Heart right ventricle (tissue), 16 donors: ENCODE data around the gene OPN1SW. TPM values are rescaled to one million over a fixed set of nuclear protein-coding genes. Genes with fewer than 3 reads are reported as not detected.

Experiments
- ATAC-seq, 8 donors: fragments of 200-7000 bp; cut with Tn5 transposase; one replicate each; pipeline ENCODE4 v1.9.1; 2020; ENCODE audit warnings: mild to moderate bottlenecking in 8 of 8, moderate library complexity in 8 of 8, moderate number of reproducible peaks in 1 of 8
- DNase-seq, 2 donors: peaks; one replicate each; pipeline ENCODE4 v3.0.0-alpha.2; 2020
- H3K27ac ChIP-seq, 10 donors: fragments of 200-600 bp; sonication (generic) in 2 of 10; one replicate each; pipeline versions ENCODE4 v1.5.0 to v1.8.0; 2020 to 2022; ENCODE audit warnings: mild to moderate bottlenecking in 3 of 10
- H3K27me3 ChIP-seq, 7 donors: fragments of 200-600 bp; one replicate each; pipeline ENCODE4 v1.8.0; 2021 to 2022; ENCODE audit warnings: mild to moderate bottlenecking in 2 of 7
- H3K36me3 ChIP-seq, 9 donors: fragments of 200-600 bp; sonication (generic) in 1 of 9; one replicate each; pipeline versions ENCODE4 v1.5.0 to v1.8.0; 2020 to 2022; ENCODE audit warnings: mild to moderate bottlenecking in 2 of 9
- H3K4me1 ChIP-seq, 9 donors: fragments of 200-600 bp; sonication (generic) in 1 of 9; one replicate each; pipeline versions ENCODE4 v1.5.0 to v1.8.0; 2020 to 2022; ENCODE audit warnings: mild to moderate bottlenecking in 4 of 9
- H3K4me3 ChIP-seq, 10 donors: fragments of 200-600 bp; sonication (generic) in 2 of 10; one replicate each; pipeline versions ENCODE4 v1.5.0 to v1.8.0; 2020 to 2022; ENCODE audit warnings: mild to moderate bottlenecking in 7 of 10, moderate library complexity in 2 of 10
- H3K9me3 ChIP-seq, 11 donors: fragments of 200-600 bp in 10 of 11; sonication (generic) in 2 of 11; one replicate each; pipeline versions ENCODE4 v1.5.0 to v1.8.0; 2013 to 2022; ENCODE audit warnings: mild to moderate bottlenecking in 2 of 11, control low read depth in 1 of 11, moderate library complexity in 1 of 11
- CTCF ChIP-seq, 9 donors: fragments of 200-600 bp; sonication (generic) in 2 of 9; IDR thresholded peaks; one replicate each; pipeline versions ENCODE4 v1.5.0 to v1.8.0; 2021 to 2022; ENCODE audit warnings: antibody characterized with exemption in 9 of 9, mild to moderate bottlenecking in 5 of 9, moderate library complexity in 1 of 9
- WGBS, 2 donors: extraction: QIAGEN DNeasy Blood & Tissue Kit; methylation state at CpG; one replicate each; pipeline ENCODE4 v1.1.7; 2013; ENCODE audit warnings: inconsistent platforms in 1 of 2; 5-methylcytosine and 5-hydroxymethylcytosine counted together
- intact Hi-C, 10 donors: fragments of 100-400 bp; cut with DNase I; formaldehyde crosslinking; loops; one replicate each; pipeline versions ENCODE4 v1.11.1 to v1.14.2; 2022
- polyA plus RNA-seq, 2 donors: library from polyadenylated mRNA; stranded (reverse); fragments of 200-250 nt; gene quantifications; one replicate each; pipeline ENCODE4 v1.2.3, GENCODE V29; 2013
- total RNA-seq, 10 donors: library from RNA; stranded (reverse); fragmentation: NEBNext Ultra II Directional in 3 of 10; extraction: Animal tissue kit (Norgen Biotek cat#: 25700) in 3 of 10; gene quantifications; one replicate each; pipeline versions ENCODE4 v1.2.1 to v1.2.4, GENCODE V29; 2021 to 2023
- donor health status: Arrhythmogenic right ventricular cardiomyopathy.
- donor health status: ischemic (EF 13 %, LVEDD 7.1; RV severe dilation, severe dysfunction).
- donor health status: healthy with polysubstance abuse.
- donor health status: DM: no; HTN: yes; CAD: no.
- donor health status: DM: no; HTN: no; CAD: no.
- donor health status: ischemic (EF 25% LVEDD 6.9; RV normal size, moderate dysfunction).
- donor health status: ischemic (EF 25% LVEDD 5.7; RV mildly dilated, moderate dysfunction).
- donor health status: healthy.
- donor health status: DM: yes; HTN: yes; CAD: no.
- donor health status: Ischemic cardiomyopathy.
- donor health status: ischemic (EF 35%, LVEDD 5.7; RV mildly dilated, moderate dysfunction).
- donor health status: nonischemic (EF 11% LVEDD 7.7; RV severe dilation, severe dysfunction).
- donor health status: DM: yes; HTN: yes; CAD: no.
- donor health status: PGD.
- donor health status: ischemic (EF 29% LVEDD 5.4; RV normal size, mild dysfunction).
- donor health status: nonischemic (EF 23%, LVEDD 6.1; RV moderate dilation, normal function).

Gene OPN1SW
- total and polyA plus RNA-seq, 12 donors: not detected

- Histone ChIP-seq H3K36me3 (peaks cover 0 to 7% (median 0%) of the 10 kb centered on the region in 9 donors), H3K27me3 (no peaks in the 10 kb centered on the region), H3K4me1 (peaks cover 0 to 15% (median 10%) of the 10 kb centered on the region in 9 donors), H3K9me3 (no peaks in the 10 kb centered on the region), H3K27ac (no peak overlapping the region), H3K4me3 (no peak overlapping the region)
- DNase-seq (no peak), ATAC-seq (no peak)
- intact Hi-C loops: no loop called here
- no peak for TF ChIP-seq CTCF (IDR thresholded peaks at IDR 0.05)
- 88 to 91% methylated on average over 6 of the region's 6 CpGs for WGBS, 2 donors
Measured at GRCh38 chr7:128814499-128814898, 38.9 kb upstream of the OPN1SW start.

DNA sequence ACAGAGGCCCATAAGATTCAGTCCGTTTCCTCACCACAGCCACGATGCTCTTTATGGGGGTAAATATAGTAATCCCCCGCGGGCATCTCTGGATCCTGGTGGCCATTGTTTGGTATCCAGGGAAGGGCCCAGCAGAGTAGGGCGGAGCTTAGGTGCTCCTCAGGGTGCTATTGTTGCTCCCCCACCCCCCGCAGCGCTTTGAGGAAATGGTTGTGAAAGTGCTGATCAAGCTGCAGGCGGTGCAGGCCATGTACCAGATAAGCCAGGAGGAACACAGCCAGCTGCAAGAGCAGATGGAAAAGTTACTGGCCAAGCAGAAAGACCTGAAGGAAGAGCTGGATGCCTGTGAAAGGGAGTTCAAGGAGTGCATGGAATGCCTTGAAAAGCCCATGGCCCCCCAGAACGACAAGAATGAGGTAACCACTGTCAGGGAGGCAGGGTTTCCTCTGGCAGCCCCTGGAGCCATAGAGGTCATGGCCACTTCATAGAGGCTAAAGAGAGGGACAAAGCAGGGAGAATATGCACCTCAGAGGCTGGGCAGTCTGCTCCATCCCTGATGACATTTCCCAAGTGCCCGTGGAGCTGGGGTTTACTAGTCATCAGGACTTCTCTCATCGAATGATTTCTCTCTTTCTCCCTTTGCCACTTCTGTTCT, 37.0 kb upstream of the OPN1SW start:
- intact Hi-C loops: no loop called here

DNA sequence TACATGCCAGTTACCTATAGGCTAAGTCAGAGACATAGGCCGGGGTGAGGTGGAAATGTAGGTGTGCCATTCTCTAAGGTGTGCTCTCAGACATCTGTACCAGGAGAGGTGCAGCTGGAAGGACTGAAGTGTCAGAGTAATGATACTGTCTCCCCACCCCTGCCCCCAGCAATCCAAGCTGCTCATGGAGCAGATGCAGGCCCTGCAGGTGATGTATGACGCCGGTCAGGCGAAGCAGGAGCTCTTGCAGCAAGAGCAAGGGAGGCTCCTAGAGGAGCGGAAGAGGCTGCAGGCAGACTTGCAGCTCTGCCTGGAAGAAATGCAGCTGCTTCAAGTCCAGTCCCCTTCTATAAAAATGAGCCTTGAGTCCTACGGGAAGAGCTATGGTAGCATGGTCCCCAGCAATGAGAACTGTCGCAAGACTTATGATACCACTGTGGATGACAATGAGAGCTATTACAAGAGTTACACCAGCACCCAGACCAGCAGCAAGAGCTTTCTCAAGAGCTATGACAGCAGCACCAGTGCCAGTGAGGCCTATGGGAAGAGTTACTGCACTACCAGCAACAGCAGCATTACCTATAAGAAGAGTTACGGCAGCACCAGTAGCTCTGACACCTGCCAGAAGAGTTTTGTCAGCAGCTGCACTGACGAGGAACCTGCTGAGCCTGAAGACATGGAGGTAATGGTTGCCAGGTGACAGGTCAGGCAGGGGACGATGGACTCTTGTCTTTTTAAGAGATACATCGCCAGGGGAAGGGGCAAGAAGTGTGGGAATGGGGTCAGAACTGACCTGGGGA, 36.2 kb upstream of the OPN1SW start:
- DNase-seq: no peak
- peaks cover 0 to 15% (median 10%) of the 10 kb centered on the region in 9 donors for H3K4me1 ChIP-seq
- no peaks in the 10 kb centered on the region for H3K9me3 ChIP-seq
- H3K27ac ChIP-seq: no peak overlapping the region
- H3K36me3 ChIP-seq: peaks cover 0 to 7% (median 0%) of the 10 kb centered on the region in 9 donors
- no peak for TF ChIP-seq CTCF (IDR thresholded peaks at IDR 0.05)
- no peak overlapping the region for H3K4me3 ChIP-seq
- H3K27me3 ChIP-seq: no peaks in the 10 kb centered on the region
- WGBS, 2 donors: 96 to 97% methylated on average over 11 of the region's 11 CpGs
- intact Hi-C loops: no loop called here
- no peak for ATAC-seq

More for the DNA sequence above, 37.0 kb upstream of the OPN1SW start:
- WGBS, 2 donors: 44 to 45% methylated on average over 11 of the region's 11 CpGs
- no peak overlapping the region for H3K4me3 ChIP-seq
- H3K9me3 ChIP-seq: no peaks in the 10 kb centered on the region
- no peaks in the 10 kb centered on the region for H3K27me3 ChIP-seq
- no peak for TF ChIP-seq CTCF (IDR thresholded peaks at IDR 0.05)
- DNase-seq: peak; percentile 48 to 54
- peak overlapping the region in 1 of 10 donors; percentile 28 for H3K27ac ChIP-seq
- H3K36me3 ChIP-seq: peaks cover 0 to 7% (median 0%) of the 10 kb centered on the region in 9 donors
- H3K4me1 ChIP-seq: peaks cover 0 to 15% (median 10%) of the 10 kb centered on the region in 9 donors
- peak in 7 of 8 donors; percentile 39 to 80 (median 61) for ATAC-seq

DNA sequence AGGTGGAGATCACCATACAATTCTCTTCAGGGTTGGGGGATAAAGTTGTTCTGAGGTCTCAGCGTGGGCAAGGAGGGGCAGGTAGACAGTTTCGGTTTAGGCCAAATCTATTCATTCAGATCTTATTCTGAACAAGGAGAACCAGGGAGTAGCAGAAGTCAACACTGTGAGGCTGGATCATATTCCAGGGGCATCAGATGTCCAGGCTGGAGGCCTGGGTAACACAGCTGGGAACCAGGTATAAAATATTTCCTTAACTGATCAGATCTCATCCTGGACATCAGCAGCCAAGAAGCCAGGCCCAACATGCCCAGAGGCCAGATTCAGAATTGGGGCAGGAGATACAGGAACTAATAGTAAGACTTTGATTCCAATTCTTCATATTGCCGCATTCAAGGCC, 35.4 kb upstream of the OPN1SW start:
- no peaks in the 10 kb centered on the region for H3K9me3 ChIP-seq
- DNase-seq (no peak), ATAC-seq (no peak)
- intact Hi-C loops: no loop called here
- H3K27me3 ChIP-seq: no peaks in the 10 kb centered on the region
- TF ChIP-seq CTCF (IDR thresholded peaks at IDR 0.05): no peak
- no peak overlapping the region for H3K4me3 ChIP-seq
- H3K4me1 ChIP-seq: peaks cover 0 to 15% (median 10%) of the 10 kb centered on the region in 9 donors
- H3K36me3 ChIP-seq: peaks cover 0 to 15% (median 0%) of the 10 kb centered on the region in 9 donors
- 95 to 96% methylated on average over 3 of the region's 3 CpGs for WGBS, 2 donors
- no peak overlapping the region for H3K27ac ChIP-seq
